ENCODE measurements around the gene WDR93.

The WDR93 gene

DNA sequence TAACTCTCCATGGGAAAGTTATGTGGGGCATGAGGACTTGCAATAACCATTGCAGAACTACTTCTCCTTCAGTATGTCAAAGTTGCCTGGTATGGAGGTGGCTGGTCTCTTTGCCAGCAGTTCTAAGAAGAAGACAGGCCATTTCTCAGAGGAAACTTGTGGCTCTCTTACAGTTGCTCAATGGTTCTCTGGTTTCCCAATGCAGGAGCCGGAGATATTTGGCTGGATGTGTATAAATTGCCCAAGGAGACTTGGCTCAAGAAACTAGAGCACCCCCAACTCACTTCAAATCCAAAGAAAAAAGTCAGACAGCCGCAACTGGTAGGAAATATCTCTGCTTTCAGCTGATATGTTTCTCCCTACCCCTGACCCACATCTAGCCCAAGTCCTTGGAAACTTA is 24.2 kb downstream of the WDR93 start:
- no peak overlapping the region for H3K27ac ChIP-seq
- no peak overlapping the region for H3K4me3 ChIP-seq (IDR thresholded peaks at IDR 0.05; ENCODE audit: insufficient read depth, low read depth, low read length)
- no peaks in the 10 kb centered on the region for H3K79me2 ChIP-seq (ENCODE audit: insufficient read depth, low read depth)
- H4K20me1 ChIP-seq (ENCODE audit: insufficient read depth), result no peaks in the 10 kb centered on the region
- H3K9ac ChIP-seq, result no peak overlapping the region
- no peaks in the 10 kb centered on the region for H3K4me1 ChIP-seq (ENCODE audit: low read depth, poor library complexity, severe bottlenecking)
- no peak overlapping the region for H3K4me2 ChIP-seq
- TF ChIP-seq, protein P1, sequence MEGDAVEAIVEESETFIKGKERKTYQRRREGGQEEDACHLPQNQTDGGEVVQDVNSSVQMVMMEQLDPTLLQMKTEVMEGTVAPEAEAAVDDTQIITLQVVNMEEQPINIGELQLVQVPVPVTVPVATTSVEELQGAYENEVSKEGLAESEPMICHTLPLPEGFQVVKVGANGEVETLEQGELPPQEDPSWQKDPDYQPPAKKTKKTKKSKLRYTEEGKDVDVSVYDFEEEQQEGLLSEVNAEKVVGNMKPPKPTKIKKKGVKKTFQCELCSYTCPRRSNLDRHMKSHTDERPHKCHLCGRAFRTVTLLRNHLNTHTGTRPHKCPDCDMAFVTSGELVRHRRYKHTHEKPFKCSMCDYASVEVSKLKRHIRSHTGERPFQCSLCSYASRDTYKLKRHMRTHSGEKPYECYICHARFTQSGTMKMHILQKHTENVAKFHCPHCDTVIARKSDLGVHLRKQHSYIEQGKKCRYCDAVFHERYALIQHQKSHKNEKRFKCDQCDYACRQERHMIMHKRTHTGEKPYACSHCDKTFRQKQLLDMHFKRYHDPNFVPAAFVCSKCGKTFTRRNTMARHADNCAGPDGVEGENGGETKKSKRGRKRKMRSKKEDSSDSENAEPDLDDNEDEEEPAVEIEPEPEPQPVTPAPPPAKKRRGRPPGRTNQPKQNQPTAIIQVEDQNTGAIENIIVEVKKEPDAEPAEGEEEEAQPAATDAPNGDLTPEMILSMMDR (conservative IDR thresholded peaks at IDR 0.05; ENCODE audit: low read depth, low read length), result no peak
- H3K36me3 ChIP-seq (ENCODE audit: insufficient read depth), result no peaks in the 10 kb centered on the region
- no peaks in the 10 kb centered on the region for H3K27me3 ChIP-seq (ENCODE audit: insufficient read depth, low read depth)
- H2AFZ ChIP-seq (ENCODE audit: low read depth), result no peak overlapping the region

- Histone ChIP-seq H2AFZ (ENCODE audit: low read depth) (no peak overlapping the region), H3K9ac (no peak overlapping the region)
- TF ChIP-seq, protein P1 (conservative IDR thresholded peaks at IDR 0.05; ENCODE audit: low read depth, low read length), result no peak
These were observed 32.4 kb downstream of the WDR93 start for GRCh38 chr15:89723031-89723430.

DNA sequence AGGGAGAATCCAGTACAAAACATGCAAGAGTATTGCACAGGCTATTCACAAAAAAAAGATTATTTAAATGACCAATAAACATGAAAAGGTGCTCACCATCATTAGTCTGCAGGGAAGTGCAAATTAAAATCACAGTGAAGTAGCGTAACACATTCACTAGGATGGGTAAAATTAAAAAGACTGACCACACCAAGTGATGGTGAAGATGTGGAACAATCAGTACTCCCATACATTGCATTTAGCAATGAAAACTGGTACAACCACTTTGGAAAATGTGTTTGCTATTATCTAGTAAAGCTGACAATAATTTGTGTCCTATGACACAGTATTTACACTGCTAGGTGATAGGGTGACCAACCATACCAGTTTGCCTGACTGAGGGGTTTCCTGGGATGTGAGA is 34.0 kb downstream of the WDR93 start:
- H3K4me2 ChIP-seq, result no peak overlapping the region
- no peaks in the 10 kb centered on the region for H4K20me1 ChIP-seq (ENCODE audit: insufficient read depth)
- no peak overlapping the region for H3K9ac ChIP-seq
- H3K27me3 ChIP-seq (ENCODE audit: insufficient read depth, low read depth), result no peaks in the 10 kb centered on the region
- H3K79me2 ChIP-seq (ENCODE audit: insufficient read depth, low read depth), result no peaks in the 10 kb centered on the region
- H2AFZ ChIP-seq (ENCODE audit: low read depth), result no peak overlapping the region
- TF ChIP-seq, protein P1 (conservative IDR thresholded peaks at IDR 0.05; ENCODE audit: low read depth, low read length), result no peak
- no peaks in the 10 kb centered on the region for H3K36me3 ChIP-seq (ENCODE audit: insufficient read depth)
- H3K4me3 ChIP-seq (IDR thresholded peaks at IDR 0.05; ENCODE audit: insufficient read depth, low read depth, low read length), result no peak overlapping the region
- H3K4me1 ChIP-seq (ENCODE audit: low read depth, poor library complexity, severe bottlenecking), result no peaks in the 10 kb centered on the region
- no peak overlapping the region for H3K27ac ChIP-seq

More at GRCh38 chr15:89723031-89723430, 32.4 kb downstream of the WDR93 start:
- no peaks in the 10 kb centered on the region for H3K27me3 ChIP-seq (ENCODE audit: insufficient read depth, low read depth)
- no peak overlapping the region for H3K4me3 ChIP-seq (IDR thresholded peaks at IDR 0.05; ENCODE audit: insufficient read depth, low read depth, low read length)
- no peak overlapping the region for H3K27ac ChIP-seq
- no peaks in the 10 kb centered on the region for H4K20me1 ChIP-seq (ENCODE audit: insufficient read depth)
- H3K79me2 ChIP-seq (ENCODE audit: insufficient read depth, low read depth), result no peaks in the 10 kb centered on the region
- no peak overlapping the region for H3K4me2 ChIP-seq
- no peaks in the 10 kb centered on the region for H3K36me3 ChIP-seq (ENCODE audit: insufficient read depth)
- no peaks in the 10 kb centered on the region for H3K4me1 ChIP-seq (ENCODE audit: low read depth, poor library complexity, severe bottlenecking)

DNA sequence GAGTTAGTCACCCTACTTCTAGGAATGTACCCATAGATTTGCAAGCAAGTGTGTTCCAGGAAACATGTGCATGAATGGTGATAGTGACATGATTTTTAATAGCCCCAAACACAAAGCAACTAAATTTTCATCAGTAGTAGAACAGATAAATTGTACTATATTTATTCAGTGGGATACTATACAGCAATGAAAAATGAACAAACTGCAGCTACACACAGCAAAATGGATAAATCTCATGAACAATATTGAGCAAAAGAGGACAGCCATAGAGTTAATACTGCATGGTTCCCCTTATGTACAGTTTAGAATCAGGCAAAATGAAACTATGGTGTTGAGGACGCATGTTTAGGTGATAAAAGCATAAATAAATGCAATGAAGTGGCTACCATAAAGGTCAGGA is 34.5 kb downstream of the WDR93 start:
- Histone ChIP-seq H3K4me2 (no peak overlapping the region), H2AFZ (ENCODE audit: low read depth) (no peak overlapping the region), H3K36me3 (ENCODE audit: insufficient read depth) (no peaks in the 10 kb centered on the region), H4K20me1 (ENCODE audit: insufficient read depth) (no peaks in the 10 kb centered on the region), H3K9ac (no peak overlapping the region), H3K27me3 (ENCODE audit: insufficient read depth, low read depth) (no peaks in the 10 kb centered on the region), H3K27ac (no peak overlapping the region), H3K79me2 (ENCODE audit: insufficient read depth, low read depth) (no peaks in the 10 kb centered on the region), H3K4me3 (IDR thresholded peaks at IDR 0.05; ENCODE audit: insufficient read depth, low read depth, low read length) (no peak overlapping the region), H3K4me1 (ENCODE audit: low read depth, poor library complexity, severe bottlenecking) (no peaks in the 10 kb centered on the region)
- TF ChIP-seq, protein P1 (conservative IDR thresholded peaks at IDR 0.05; ENCODE audit: low read depth, low read length), result no peak

All from KMS-11 (cell line).